SK-N-SH treated with all-trans-retinoic acid at 6 μM for 48 hours (cell line): ENCODE measurements around the gene STK35.

Source experiments
- ATAC-seq: fragments of 200-7000 bp; cut with Tn5 transposase; 3 replicates; pipeline ENCODE4 v1.9.1; 2020; ENCODE audit warnings: mild to moderate bottlenecking, moderate library complexity
- ARNTL ChIP-seq: fragments of 450-650 bp; formaldehyde crosslinking; IDR thresholded peaks from 2 replicates; pipeline ENCODE4 v1.5.0; 2020; ENCODE audit warnings: low read depth, mild to moderate bottlenecking, moderate library complexity, borderline replicate concordance
- BACH2 ChIP-seq: fragments of 250-450 bp; sonication (Bioruptor Pico); IDR thresholded peaks from 2 replicates; pipeline ENCODE4 v1.9.0; 2021; ENCODE audit warnings: mild to moderate bottlenecking, borderline replicate concordance
- CSDC2 ChIP-seq: fragments of 250-450 bp; sonication (Bioruptor Pico); IDR thresholded peaks from 2 replicates; pipeline ENCODE4 v1.5.0; 2020; ENCODE audit warnings: mild to moderate bottlenecking, moderate library complexity
- ESRRG ChIP-seq: fragments of 250-450 bp; sonication (Bioruptor Pico); IDR thresholded peaks from 2 replicates; pipeline ENCODE4 v1.6.1; 2021; ENCODE audit warnings: mild to moderate bottlenecking
- GLIS3 ChIP-seq: fragments of 250-450 bp; sonication (Bioruptor Pico); IDR thresholded peaks from 2 replicates; pipeline ENCODE4 v1.5.0; 2020; ENCODE audit warnings: mild to moderate bottlenecking, moderate library complexity
- ISL1 ChIP-seq: fragments of 250-450 bp; sonication (Bioruptor Pico); IDR thresholded peaks from 2 replicates; pipeline ENCODE4 v2.1.2; 2022; ENCODE audit warnings: mild to moderate bottlenecking, moderate library complexity
- OSR1 ChIP-seq: fragments of 250-450 bp; sonication (Bioruptor Pico); IDR thresholded peaks from 2 replicates; pipeline ENCODE4 v1.8.0; 2022; ENCODE audit warnings: moderate library complexity, mild to moderate bottlenecking, inconsistent platforms
- PPARA ChIP-seq: fragments of 250-450 bp; sonication (Bioruptor Pico); IDR thresholded peaks from 2 replicates; pipeline ENCODE4 v1.5.0; 2020; ENCODE audit warnings: mild to moderate bottlenecking, borderline replicate concordance
- RARB ChIP-seq: fragments of 250-450 bp; sonication (Bioruptor Pico); IDR thresholded peaks from 2 replicates; pipeline ENCODE4 v1.8.0; 2021; ENCODE audit warnings: mild to moderate bottlenecking, moderate library complexity
- SNAI2 ChIP-seq: fragments of 250-450 bp; sonication (Bioruptor Pico); IDR thresholded peaks from 2 replicates; pipeline ENCODE4 v1.5.0; 2020; ENCODE audit warnings: mild to moderate bottlenecking, moderate library complexity
- TCF4 ChIP-seq: fragments of 250-450 bp; sonication (Bioruptor Pico); IDR thresholded peaks from 2 replicates; pipeline ENCODE4 v1.8.0; 2021; ENCODE audit warnings: mild to moderate bottlenecking, moderate library complexity, borderline replicate concordance
- TOX ChIP-seq: fragments of 250-450 bp; sonication (Bioruptor Pico); IDR thresholded peaks from 2 replicates; pipeline ENCODE4 v1.8.0; 2021; ENCODE audit warnings: mild to moderate bottlenecking, moderate library complexity, borderline replicate concordance
- ZC3H10 ChIP-seq: fragments of 250-450 bp; sonication (Bioruptor Pico); IDR thresholded peaks from 2 replicates; pipeline ENCODE4 v1.5.1; 2021; ENCODE audit warnings: mild to moderate bottlenecking, moderate library complexity
- ZFP3 ChIP-seq: fragments of 250-450 bp; sonication (Bioruptor Pico); IDR thresholded peaks from 2 replicates; pipeline ENCODE4 v1.5.0; 2020; ENCODE audit warnings: mild to moderate bottlenecking, moderate library complexity
- ZFP30 ChIP-seq: fragments of 450-650 bp; formaldehyde crosslinking; IDR thresholded peaks from 2 replicates; pipeline ENCODE4 v1.5.0; 2022; ENCODE audit warnings: mild to moderate bottlenecking, moderate library complexity
- ZNF565 ChIP-seq: fragments of 450-650 bp; formaldehyde crosslinking; conservative IDR thresholded peaks from 2 replicates; pipeline ENCODE4 v1.5.0; 2020; ENCODE audit warnings: low read depth, mild to moderate bottlenecking, moderate library complexity
- ZNF70 ChIP-seq: fragments of 450-650 bp; formaldehyde crosslinking; IDR thresholded peaks from 2 replicates; pipeline ENCODE4 v1.5.0; 2020; ENCODE audit warnings: mild to moderate bottlenecking, moderate library complexity
- ZNF8 ChIP-seq: fragments of 450-650 bp; formaldehyde crosslinking; IDR thresholded peaks from 2 replicates; pipeline ENCODE4 v1.5.0; 2020; ENCODE audit warnings: mild to moderate bottlenecking, moderate library complexity
- TF ChIP-seq, protein P1 (sequence below): fragments of 250-450 bp; sonication (Bioruptor Pico); IDR thresholded peaks from 2 replicates; pipeline ENCODE4 v1.5.1; 2021; ENCODE audit warnings: mild to moderate bottlenecking, moderate library complexity
- TF ChIP-seq, protein P2 (sequence below): fragments of 250-450 bp; sonication (Bioruptor Pico); IDR thresholded peaks from 2 replicates; pipeline ENCODE4 v1.8.0; 2020; ENCODE audit warnings: mild to moderate bottlenecking, moderate library complexity, borderline replicate concordance
- TF ChIP-seq, protein P3 (sequence below): fragments of 250-450 bp; sonication (Bioruptor Pico); IDR thresholded peaks from 2 replicates; pipeline ENCODE4 v1.5.0; 2020; ENCODE audit warnings: mild to moderate bottlenecking, moderate library complexity
- TF ChIP-seq, protein P4 (sequence below): fragments of 250-450 bp; sonication (Bioruptor Pico); IDR thresholded peaks from 2 replicates; pipeline ENCODE4 v1.5.1; 2020; ENCODE audit warnings: low read depth, mild to moderate bottlenecking, moderate library complexity
- TF ChIP-seq, protein P5 (sequence below): fragments of 250-450 bp; sonication (Bioruptor Pico); IDR thresholded peaks from 2 replicates; pipeline ENCODE4 v1.8.0; 2021; ENCODE audit warnings: low read depth, mild to moderate bottlenecking, moderate library complexity, borderline replicate concordance

STK35 gene

DNA sequence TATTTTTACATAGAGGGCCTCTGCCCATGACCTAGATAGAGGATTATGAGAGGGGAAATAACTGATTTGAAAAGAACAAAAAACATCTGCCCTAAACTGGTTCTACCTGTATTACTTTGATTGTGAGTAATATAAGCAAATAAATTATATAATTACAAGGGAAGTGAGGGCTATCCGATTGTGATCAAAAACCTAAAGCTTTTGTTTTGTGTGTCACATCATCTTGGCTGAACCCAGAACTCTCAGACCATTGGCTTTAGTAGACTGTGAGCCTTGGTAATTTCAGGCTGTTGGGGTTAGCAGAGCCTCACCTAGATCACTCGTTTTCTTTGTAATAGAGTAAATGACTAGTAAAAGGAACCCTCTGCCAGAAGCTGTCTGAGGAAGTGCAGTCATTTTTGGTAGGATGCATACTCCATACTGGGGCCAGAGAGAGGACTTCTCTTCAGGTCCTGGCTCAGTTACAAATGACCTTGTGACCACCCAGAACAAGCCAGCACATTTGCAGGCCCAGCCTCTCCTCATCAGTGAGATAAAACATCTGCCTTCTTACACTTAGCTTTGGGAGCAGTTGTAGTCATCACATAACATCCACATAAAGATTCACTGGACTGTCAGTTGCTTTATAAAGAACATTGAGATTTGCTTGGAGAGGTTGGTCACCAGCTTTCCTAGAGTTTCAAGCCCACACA lies 13.5 kb downstream of the STK35 start:
- no peak for TF ChIP-seq CSDC2 (CRISPR knock-in tag)
- no peak for TF ChIP-seq PPARA
- TF ChIP-seq RARB = no peak
- no peak for TF ChIP-seq BACH2 (CRISPR knock-in tag)
- TF ChIP-seq OSR1 (CRISPR knock-in tag) = no peak
- no peak for TF ChIP-seq ZNF70
- TF ChIP-seq, protein P1, sequence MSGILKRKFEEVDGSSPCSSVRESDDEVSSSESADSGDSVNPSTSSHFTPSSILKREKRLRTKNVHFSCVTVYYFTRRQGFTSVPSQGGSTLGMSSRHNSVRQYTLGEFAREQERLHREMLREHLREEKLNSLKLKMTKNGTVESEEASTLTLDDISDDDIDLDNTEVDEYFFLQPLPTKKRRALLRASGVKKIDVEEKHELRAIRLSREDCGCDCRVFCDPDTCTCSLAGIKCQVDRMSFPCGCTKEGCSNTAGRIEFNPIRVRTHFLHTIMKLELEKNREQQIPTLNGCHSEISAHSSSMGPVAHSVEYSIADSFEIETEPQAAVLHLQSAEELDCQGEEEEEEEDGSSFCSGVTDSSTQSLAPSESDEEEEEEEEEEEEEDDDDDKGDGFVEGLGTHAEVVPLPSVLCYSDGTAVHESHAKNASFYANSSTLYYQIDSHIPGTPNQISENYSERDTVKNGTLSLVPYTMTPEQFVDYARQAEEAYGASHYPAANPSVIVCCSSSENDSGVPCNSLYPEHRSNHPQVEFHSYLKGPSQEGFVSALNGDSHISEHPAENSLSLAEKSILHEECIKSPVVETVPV (CRISPR knock-in tag) = no peak
- no peak for TF ChIP-seq ZC3H10 (CRISPR knock-in tag)
- TF ChIP-seq, protein P2, sequence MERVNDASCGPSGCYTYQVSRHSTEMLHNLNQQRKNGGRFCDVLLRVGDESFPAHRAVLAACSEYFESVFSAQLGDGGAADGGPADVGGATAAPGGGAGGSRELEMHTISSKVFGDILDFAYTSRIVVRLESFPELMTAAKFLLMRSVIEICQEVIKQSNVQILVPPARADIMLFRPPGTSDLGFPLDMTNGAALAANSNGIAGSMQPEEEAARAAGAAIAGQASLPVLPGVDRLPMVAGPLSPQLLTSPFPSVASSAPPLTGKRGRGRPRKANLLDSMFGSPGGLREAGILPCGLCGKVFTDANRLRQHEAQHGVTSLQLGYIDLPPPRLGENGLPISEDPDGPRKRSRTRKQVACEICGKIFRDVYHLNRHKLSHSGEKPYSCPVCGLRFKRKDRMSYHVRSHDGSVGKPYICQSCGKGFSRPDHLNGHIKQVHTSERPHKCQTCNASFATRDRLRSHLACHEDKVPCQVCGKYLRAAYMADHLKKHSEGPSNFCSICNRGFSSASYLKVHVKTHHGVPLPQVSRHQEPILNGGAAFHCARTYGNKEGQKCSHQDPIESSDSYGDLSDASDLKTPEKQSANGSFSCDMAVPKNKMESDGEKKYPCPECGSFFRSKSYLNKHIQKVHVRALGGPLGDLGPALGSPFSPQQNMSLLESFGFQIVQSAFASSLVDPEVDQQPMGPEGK (CRISPR knock-in tag) = no peak
- no peak for TF ChIP-seq ZFP3
- no peak for TF ChIP-seq SNAI2 (CRISPR knock-in tag)
- ATAC-seq = no peak

DNA sequence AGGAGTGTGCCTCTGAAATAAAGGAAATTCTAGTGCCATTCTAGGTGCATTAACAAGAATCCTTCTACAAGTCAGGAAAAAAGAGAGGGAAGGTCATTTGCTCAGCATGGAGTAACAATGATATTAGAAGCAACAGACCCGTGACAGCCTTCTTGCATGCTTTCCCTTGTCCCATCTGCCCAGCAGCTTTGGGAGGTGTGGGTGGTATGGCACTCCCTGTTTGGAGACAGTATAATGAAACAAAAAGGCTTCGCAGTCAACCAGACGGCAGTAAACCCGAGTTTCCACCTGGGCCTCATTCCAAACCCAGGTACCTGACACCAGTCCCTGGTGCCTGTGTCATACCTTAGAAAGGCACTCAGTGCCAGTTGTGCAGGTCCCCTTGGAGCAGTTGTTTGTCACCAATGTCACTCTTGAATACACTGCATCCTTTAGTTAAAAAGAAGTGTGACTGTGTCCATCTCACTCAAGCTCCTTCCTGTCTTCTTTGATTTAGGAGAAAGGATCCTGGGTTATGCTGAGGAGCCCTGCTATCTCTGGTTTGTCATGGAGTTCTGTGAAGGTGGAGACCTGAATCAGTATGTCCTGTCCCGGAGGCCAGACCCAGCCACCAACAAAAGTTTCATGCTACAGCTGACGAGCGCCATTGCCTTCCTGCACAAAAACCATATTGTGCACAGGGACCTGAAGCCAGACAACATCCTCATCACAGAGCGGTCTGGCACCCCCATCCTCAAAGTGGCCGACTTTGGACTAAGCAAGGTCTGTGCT lies 14.7 kb downstream of the STK35 start:
- TF ChIP-seq BACH2 (CRISPR knock-in tag) (no peak), ISL1 (CRISPR knock-in tag) (no peak), ZFP30 (CRISPR knock-in tag) (no peak), ZNF70 (no peak), CSDC2 (CRISPR knock-in tag) (no peak), SNAI2 (CRISPR knock-in tag) (no peak), TCF4 (CRISPR knock-in tag) (no peak), TOX (CRISPR knock-in tag) (no peak)
- ATAC-seq = no peak

DNA sequence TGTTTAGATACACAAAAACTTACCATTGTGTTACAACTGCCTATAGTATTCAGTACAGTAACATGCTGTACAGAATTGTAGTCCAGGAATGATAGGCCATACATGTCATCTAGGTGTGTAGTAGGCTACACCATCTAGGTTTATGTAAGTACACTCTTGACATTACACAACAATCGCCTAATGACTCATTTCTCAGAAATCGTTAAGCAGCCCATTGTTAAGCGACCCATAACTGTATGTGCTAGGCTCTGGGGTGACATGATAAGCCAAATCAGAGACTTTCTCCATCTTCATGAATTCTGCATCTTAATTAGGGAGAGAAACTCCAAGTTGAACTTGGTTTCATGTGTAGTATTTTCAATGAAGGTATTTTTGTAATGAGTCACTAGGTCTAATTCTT lies 17.2 kb downstream of the STK35 start:
- no peak for ATAC-seq
- no peak for TF ChIP-seq ZNF70
- TF ChIP-seq BACH2 (CRISPR knock-in tag) = no peak
- no peak for TF ChIP-seq TCF4 (CRISPR knock-in tag)
- no peak for TF ChIP-seq ZFP30 (CRISPR knock-in tag)
- TF ChIP-seq ESRRG (CRISPR knock-in tag) = no peak
- no peak for TF ChIP-seq PPARA
- TF ChIP-seq ISL1 (CRISPR knock-in tag) = no peak
- TF ChIP-seq SNAI2 (CRISPR knock-in tag) = no peak

DNA sequence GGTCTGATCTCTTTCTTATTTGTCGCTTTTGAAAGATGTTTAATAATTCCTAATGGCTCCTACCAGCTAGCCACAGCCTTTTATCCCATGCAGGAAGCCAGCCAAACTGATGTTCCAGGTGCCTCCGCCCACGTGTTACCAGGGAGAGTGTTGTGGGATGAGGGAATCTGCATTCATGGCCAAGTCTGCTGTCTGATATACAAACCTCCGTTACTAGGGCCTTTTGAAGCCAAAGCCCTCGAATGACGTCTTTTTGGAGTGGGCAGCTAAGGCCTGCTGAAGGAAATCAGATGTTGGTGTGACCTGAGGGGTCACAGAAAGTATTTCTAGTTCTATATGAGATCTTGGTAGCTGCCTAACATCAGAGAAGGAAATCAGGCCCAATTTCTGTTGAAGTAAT lies 21.3 kb downstream of the STK35 start:
- no peak for TF ChIP-seq RARB
- no peak for TF ChIP-seq TCF4 (CRISPR knock-in tag)
- TF ChIP-seq, protein P3, sequence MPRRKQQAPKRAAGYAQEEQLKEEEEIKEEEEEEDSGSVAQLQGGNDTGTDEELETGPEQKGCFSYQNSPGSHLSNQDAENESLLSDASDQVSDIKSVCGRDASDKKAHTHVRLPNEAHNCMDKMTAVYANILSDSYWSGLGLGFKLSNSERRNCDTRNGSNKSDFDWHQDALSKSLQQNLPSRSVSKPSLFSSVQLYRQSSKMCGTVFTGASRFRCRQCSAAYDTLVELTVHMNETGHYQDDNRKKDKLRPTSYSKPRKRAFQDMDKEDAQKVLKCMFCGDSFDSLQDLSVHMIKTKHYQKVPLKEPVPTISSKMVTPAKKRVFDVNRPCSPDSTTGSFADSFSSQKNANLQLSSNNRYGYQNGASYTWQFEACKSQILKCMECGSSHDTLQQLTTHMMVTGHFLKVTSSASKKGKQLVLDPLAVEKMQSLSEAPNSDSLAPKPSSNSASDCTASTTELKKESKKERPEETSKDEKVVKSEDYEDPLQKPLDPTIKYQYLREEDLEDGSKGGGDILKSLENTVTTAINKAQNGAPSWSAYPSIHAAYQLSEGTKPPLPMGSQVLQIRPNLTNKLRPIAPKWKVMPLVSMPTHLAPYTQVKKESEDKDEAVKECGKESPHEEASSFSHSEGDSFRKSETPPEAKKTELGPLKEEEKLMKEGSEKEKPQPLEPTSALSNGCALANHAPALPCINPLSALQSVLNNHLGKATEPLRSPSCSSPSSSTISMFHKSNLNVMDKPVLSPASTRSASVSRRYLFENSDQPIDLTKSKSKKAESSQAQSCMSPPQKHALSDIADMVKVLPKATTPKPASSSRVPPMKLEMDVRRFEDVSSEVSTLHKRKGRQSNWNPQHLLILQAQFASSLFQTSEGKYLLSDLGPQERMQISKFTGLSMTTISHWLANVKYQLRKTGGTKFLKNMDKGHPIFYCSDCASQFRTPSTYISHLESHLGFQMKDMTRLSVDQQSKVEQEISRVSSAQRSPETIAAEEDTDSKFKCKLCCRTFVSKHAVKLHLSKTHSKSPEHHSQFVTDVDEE (CRISPR knock-in tag) = no peak
- TF ChIP-seq CSDC2 (CRISPR knock-in tag) = no peak
- TF ChIP-seq SNAI2 (CRISPR knock-in tag) = no peak
- TF ChIP-seq ARNTL = no peak
- TF ChIP-seq ZNF8 (CRISPR knock-in tag) = no peak
- TF ChIP-seq OSR1 (CRISPR knock-in tag) = no peak
- no peak for TF ChIP-seq ESRRG (CRISPR knock-in tag)
- no peak for TF ChIP-seq ZC3H10 (CRISPR knock-in tag)
- no peak for TF ChIP-seq ZNF565 (CRISPR knock-in tag)
- TF ChIP-seq GLIS3 = no peak
- no peak for TF ChIP-seq TOX (CRISPR knock-in tag)
- TF ChIP-seq ZFP3 = no peak
- TF ChIP-seq, protein P2 (CRISPR knock-in tag) = no peak
- TF ChIP-seq BACH2 (CRISPR knock-in tag) = no peak
- TF ChIP-seq, protein P4, sequence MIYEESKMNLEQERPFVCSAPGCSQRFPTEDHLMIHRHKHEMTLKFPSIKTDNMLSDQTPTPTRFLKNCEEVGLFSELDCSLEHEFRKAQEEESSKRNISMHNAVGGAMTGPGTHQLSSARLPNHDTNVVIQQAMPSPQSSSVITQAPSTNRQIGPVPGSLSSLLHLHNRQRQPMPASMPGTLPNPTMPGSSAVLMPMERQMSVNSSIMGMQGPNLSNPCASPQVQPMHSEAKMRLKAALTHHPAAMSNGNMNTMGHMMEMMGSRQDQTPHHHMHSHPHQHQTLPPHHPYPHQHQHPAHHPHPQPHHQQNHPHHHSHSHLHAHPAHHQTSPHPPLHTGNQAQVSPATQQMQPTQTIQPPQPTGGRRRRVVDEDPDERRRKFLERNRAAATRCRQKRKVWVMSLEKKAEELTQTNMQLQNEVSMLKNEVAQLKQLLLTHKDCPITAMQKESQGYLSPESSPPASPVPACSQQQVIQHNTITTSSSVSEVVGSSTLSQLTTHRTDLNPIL (CRISPR knock-in tag) = no peak
- TF ChIP-seq, protein P5, sequence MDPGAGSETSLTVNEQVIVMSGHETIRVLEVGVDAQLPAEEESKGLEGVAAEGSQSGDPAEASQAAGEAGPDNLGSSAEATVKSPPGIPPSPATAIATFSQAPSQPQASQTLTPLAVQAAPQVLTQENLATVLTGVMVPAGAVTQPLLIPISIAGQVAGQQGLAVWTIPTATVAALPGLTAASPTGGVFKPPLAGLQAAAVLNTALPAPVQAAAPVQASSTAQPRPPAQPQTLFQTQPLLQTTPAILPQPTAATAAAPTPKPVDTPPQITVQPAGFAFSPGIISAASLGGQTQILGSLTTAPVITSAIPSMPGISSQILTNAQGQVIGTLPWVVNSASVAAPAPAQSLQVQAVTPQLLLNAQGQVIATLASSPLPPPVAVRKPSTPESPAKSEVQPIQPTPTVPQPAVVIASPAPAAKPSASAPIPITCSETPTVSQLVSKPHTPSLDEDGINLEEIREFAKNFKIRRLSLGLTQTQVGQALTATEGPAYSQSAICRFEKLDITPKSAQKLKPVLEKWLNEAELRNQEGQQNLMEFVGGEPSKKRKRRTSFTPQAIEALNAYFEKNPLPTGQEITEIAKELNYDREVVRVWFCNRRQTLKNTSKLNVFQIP (CRISPR knock-in tag) = no peak
- TF ChIP-seq ZNF70 = no peak
- no peak for ATAC-seq
